Kidney epithelial cell (primary cell): Measurements from ENCODE around the gene MYORG. TPM values are rescaled to one million over a fixed set of nuclear protein-coding genes. Genes with fewer than 3 reads are reported as not detected.

Experiments
- DNase-seq: peaks from one replicate; pipeline ENCODE4 v3.0.0-alpha.2; 2010; ENCODE audit warnings: low read depth
- H3K27me3 ChIP-seq: 2 replicates; pipeline ENCODE4 v1.6.0; 2011; ENCODE audit warnings: low read length; ENCODE audit not compliant: control insufficient read depth, insufficient read depth
- H3K36me3 ChIP-seq: 2 replicates; pipeline ENCODE4 v1.5.1; 2011; ENCODE audit warnings: low read length; ENCODE audit not compliant: control insufficient read depth, insufficient read depth
- H3K4me3 ChIP-seq: 2 replicates; pipeline ENCODE4 v1.5.1; 2011; ENCODE audit warnings: low read depth, mild to moderate bottlenecking, control low read depth, low read length
- CTCF ChIP-seq: IDR thresholded peaks from 2 replicates; pipeline ENCODE4 v1.5.1; 2011; ENCODE audit warnings: mild to moderate bottlenecking, moderate library complexity, low read length, control low read depth, inconsistent platforms; ENCODE audit not compliant: insufficient read depth, poor library complexity, severe bottlenecking
- total RNA-seq: library from RNA; depleted of rRNA; stranded (reverse); fragments of >200 nt; gene quantifications from 2 replicates; pipeline ENCODE4 v1.2.3, GENCODE V29; 2015

Gene MYORG
- total RNA-seq, 1 donor from 2014 or later = 3.8 TPM

- no peak for DNase-seq
- Histone ChIP-seq H3K27me3 (no peaks in the 10 kb centered on the region), H3K4me3 (no peak overlapping the region), H3K36me3 (peaks cover 7% of the 10 kb centered on the region)
- TF ChIP-seq CTCF = no peak
These were observed 24.2 kb upstream of the MYORG start for GRCh38 chr9:34400686-34401602.

GRCh38 chr9:34400275-34400674 lies 23.6 kb upstream of the MYORG start:
- Histone ChIP-seq H3K36me3 (peaks cover 7% of the 10 kb centered on the region), H3K27me3 (no peaks in the 10 kb centered on the region), H3K4me3 (no peak overlapping the region)
- peak; percentile 17 for TF ChIP-seq CTCF
- DNase-seq = no peak

GRCh38 chr9:34399729-34400128 lies 23.0 kb upstream of the MYORG start:
- no peak for DNase-seq
- Histone ChIP-seq H3K27me3 (no peaks in the 10 kb centered on the region), H3K36me3 (peaks cover 7% of the 10 kb centered on the region), H3K4me3 (no peak overlapping the region)
- TF ChIP-seq CTCF = no peak

- no peak for DNase-seq
- peaks cover 7% of the 10 kb centered on the region for H3K36me3 ChIP-seq
- H3K4me3 ChIP-seq = no peak overlapping the region
- no peaks in the 10 kb centered on the region for H3K27me3 ChIP-seq
- TF ChIP-seq CTCF = no peak
These were observed 22.2 kb upstream of the MYORG start for GRCh38 chr9:34398875-34399274.

- no peak overlapping the region for H3K4me3 ChIP-seq
- TF ChIP-seq CTCF = no peak
- H3K36me3 ChIP-seq = peaks cover 5% of the 10 kb centered on the region
- DNase-seq = no peak
- no peaks in the 10 kb centered on the region for H3K27me3 ChIP-seq
These were observed 19.8 kb upstream of the MYORG start for GRCh38 chr9:34396276-34397214.
